Tibial artery (tissue), 4 donors: ENCODE data around the gene PJA2.
"Not testable (repeated sequence)": the region's sequence is repeated elsewhere in the genome, so short reads cannot be mapped to it uniquely, and the experiment has no call there.

Experiments used
- DNase-seq, 2 donors: peaks; one replicate each; pipeline ENCODE4 v3.0.0-alpha.2; 2019
- H3K27ac ChIP-seq, 2 donors: fragments of 200-600 bp; sonication (generic) in 1 of 2; 1 replicate in 1 of 2; 2 replicates in 1 of 2; pipeline ENCODE4 v1.5.1; 2018 to 2019; ENCODE audit warnings: mild to moderate bottlenecking in 1 of 2
- H3K27me3 ChIP-seq, 2 donors: fragments of 200-600 bp; sonication (generic) in 1 of 2; one replicate each; pipeline versions ENCODE4 v1.5.1 to v1.6.0; 2016 to 2019
- H3K36me3 ChIP-seq, 3 donors: fragments of 200-600 bp; sonication (generic) in 2 of 3; one replicate each; pipeline ENCODE4 v1.5.1; 2016 to 2019; ENCODE audit warnings: mild to moderate bottlenecking in 2 of 3
- H3K4me1 ChIP-seq, 4 donors: fragments of 200-600 bp; sonication (generic) in 2 of 4; 1 replicate in 3 of 4; 2 replicates in 1 of 4; pipeline ENCODE4 v1.5.1; 2016 to 2019
- H3K4me3 ChIP-seq, 2 donors: fragments of 200-600 bp; sonication (generic) in 1 of 2; 1 replicate in 1 of 2; 2 replicates in 1 of 2; pipeline ENCODE4 v1.5.1; 2018 to 2019; ENCODE audit warnings: mild to moderate bottlenecking in 2 of 2
- H3K9me3 ChIP-seq, 3 donors: fragments of 200-600 bp; sonication (generic) in 1 of 3; one replicate each; pipeline ENCODE4 v1.5.1; 2016 to 2019
- CTCF ChIP-seq, 2 experiments: fragments of 200-600 bp in 1 of 2; fragments of 450-650 bp in 1 of 2; IDR thresholded peaks; one replicate each; pipeline ENCODE4 v1.5.1; 2017 to 2019; ENCODE audit warnings: antibody characterized with exemption in 2 of 2, mild to moderate bottlenecking in 1 of 2, moderate library complexity in 1 of 2
- intact Hi-C: fragments of 100-400 bp; cut with DNase I; formaldehyde crosslinking; loops from one replicate; pipeline ENCODE4 v1.15.0; 2023; ENCODE audit warnings: low total_unique reads

Gene PJA2

GRCh38 chr5:109300367-109300766, 109.4 kb downstream of the PJA2 start:
- H3K4me3 ChIP-seq, result no peak overlapping the region
- DNase-seq, result no peak
- no peaks in the 10 kb centered on the region for H3K36me3 ChIP-seq
- peaks cover 0 to 13% (median 3%) of the 10 kb centered on the region in 4 donors for H3K4me1 ChIP-seq
- TF ChIP-seq CTCF (IDR thresholded peaks at IDR 0.05), result no peak
- H3K27ac ChIP-seq, result no peak overlapping the region
- H3K27me3 ChIP-seq, result no peaks in the 10 kb centered on the region
- intact Hi-C loops, result no loop called here
- H3K9me3 ChIP-seq, result no peaks in the 10 kb centered on the region

- intact Hi-C loops, result no loop called here
- Histone ChIP-seq H3K36me3 (no peaks in the 10 kb centered on the region), H3K27me3 (no peaks in the 10 kb centered on the region), H3K9me3 (no peaks in the 10 kb centered on the region), H3K4me1 (peaks cover 0 to 13% (median 3%) of the 10 kb centered on the region in 4 donors), H3K4me3 (no peak overlapping the region), H3K27ac (no peak overlapping the region)
- no peak for DNase-seq
- no peak for TF ChIP-seq CTCF (IDR thresholded peaks at IDR 0.05)
Measured at GRCh38 chr5:109299557-109299956, 110.2 kb downstream of the PJA2 start.

GRCh38 chr5:109298794-109299193, 111.0 kb downstream of the PJA2 start:
- no peak for TF ChIP-seq CTCF (IDR thresholded peaks at IDR 0.05)
- no peak for DNase-seq
- no peak overlapping the region for H3K27ac ChIP-seq
- intact Hi-C loops, result no loop called here
- no peak overlapping the region for H3K4me3 ChIP-seq
- H3K9me3 ChIP-seq, result no peaks in the 10 kb centered on the region
- H3K36me3 ChIP-seq, result no peaks in the 10 kb centered on the region
- peaks cover 0 to 13% (median 3%) of the 10 kb centered on the region in 4 donors for H3K4me1 ChIP-seq
- H3K27me3 ChIP-seq, result no peaks in the 10 kb centered on the region

GRCh38 chr5:109297900-109298299, 111.9 kb downstream of the PJA2 start:
- no peaks in the 10 kb centered on the region for H3K9me3 ChIP-seq
- DNase-seq, result no peak
- intact Hi-C loops, result no loop called here
- peaks cover 0 to 13% (median 3%) of the 10 kb centered on the region in 4 donors for H3K4me1 ChIP-seq
- H3K27me3 ChIP-seq, result no peaks in the 10 kb centered on the region
- no peak for TF ChIP-seq CTCF (IDR thresholded peaks at IDR 0.05)
- no peak overlapping the region for H3K4me3 ChIP-seq
- no peaks in the 10 kb centered on the region for H3K36me3 ChIP-seq
- H3K27ac ChIP-seq, result no peak overlapping the region

- no peak for TF ChIP-seq CTCF (IDR thresholded peaks at IDR 0.05)
- no peak overlapping the region for H3K27ac ChIP-seq
- peaks cover 0 to 10% (median 0%) of the 10 kb centered on the region in 3 donors for H3K36me3 ChIP-seq
- intact Hi-C loops, result no loop called here
- H3K9me3 ChIP-seq, result peaks cover 0 to 17% (median 6%) of the 10 kb centered on the region in 3 donors
- H3K27me3 ChIP-seq, result no peaks in the 10 kb centered on the region
- DNase-seq, result no peak
- no peak overlapping the region for H3K4me3 ChIP-seq
- H3K4me1 ChIP-seq, result no peaks in the 10 kb centered on the region
Measured at GRCh38 chr5:109291090-109291489, 118.7 kb downstream of the PJA2 start.

- no peak for TF ChIP-seq CTCF (IDR thresholded peaks at IDR 0.05)
- no peaks in the 10 kb centered on the region for H3K4me1 ChIP-seq
Measured at GRCh38 chr5:109290231-109290630, 119.5 kb downstream of the PJA2 start.

GRCh38 chr5:109286628-109287027, 123.1 kb downstream of the PJA2 start:
- peaks cover 0 to 33% (median 13%) of the 10 kb centered on the region in 3 donors for H3K9me3 ChIP-seq
- H3K36me3 ChIP-seq, intact Hi-C loops, H3K27me3 ChIP-seq, H3K4me3 ChIP-seq, H3K4me1 ChIP-seq, H3K27ac ChIP-seq, DNase-seq: not testable (repeated sequence)

More at GRCh38 chr5:109290231-109290630, 119.5 kb downstream of the PJA2 start:
- DNase-seq, result no peak
- Histone ChIP-seq H3K36me3 (peaks cover 0 to 10% (median 0%) of the 10 kb centered on the region in 3 donors), H3K4me3 (no peak overlapping the region), H3K27ac (no peak overlapping the region), H3K9me3 (peaks cover 0 to 20% (median 13%) of the 10 kb centered on the region in 3 donors), H3K27me3 (no peaks in the 10 kb centered on the region)
- intact Hi-C loops, result no loop called here
